IPS-18a (cell line): ENCODE results near the gene TMED6.
"Not testable (repeated sequence)": the region's sequence is repeated elsewhere in the genome, so short reads cannot be mapped to it uniquely, and the experiment has no call there.

Source experiments
- H3K27ac ChIP-seq: one replicate; pipeline ENCODE4 v1.5.1; 2013; ENCODE audit warnings: low read length
- H3K27me3 ChIP-seq: one replicate; pipeline ENCODE4 v1.6.1; 2013; ENCODE audit warnings: mild to moderate bottlenecking, low read length; ENCODE audit not compliant: control insufficient read depth, insufficient read depth
- H3K36me3 ChIP-seq: one replicate; pipeline ENCODE4 v1.6.1; 2013; ENCODE audit warnings: low read depth, low read length; ENCODE audit not compliant: control insufficient read depth
- H3K4me1 ChIP-seq: one replicate; pipeline ENCODE4 v1.6.1; 2013; ENCODE audit warnings: low read depth, low read length; ENCODE audit not compliant: control insufficient read depth
- H3K4me3 ChIP-seq: one replicate; pipeline ENCODE4 v1.5.1; 2013; ENCODE audit warnings: low read length
- H3K9ac ChIP-seq: one replicate; pipeline ENCODE4 v1.6.1; 2013; ENCODE audit warnings: mild to moderate bottlenecking, low read length, moderate library complexity
- H3K9me3 ChIP-seq: one replicate; pipeline ENCODE4 v1.6.1; 2013; ENCODE audit warnings: low read depth, low read length; ENCODE audit not compliant: control insufficient read depth

Gene TMED6

DNA sequence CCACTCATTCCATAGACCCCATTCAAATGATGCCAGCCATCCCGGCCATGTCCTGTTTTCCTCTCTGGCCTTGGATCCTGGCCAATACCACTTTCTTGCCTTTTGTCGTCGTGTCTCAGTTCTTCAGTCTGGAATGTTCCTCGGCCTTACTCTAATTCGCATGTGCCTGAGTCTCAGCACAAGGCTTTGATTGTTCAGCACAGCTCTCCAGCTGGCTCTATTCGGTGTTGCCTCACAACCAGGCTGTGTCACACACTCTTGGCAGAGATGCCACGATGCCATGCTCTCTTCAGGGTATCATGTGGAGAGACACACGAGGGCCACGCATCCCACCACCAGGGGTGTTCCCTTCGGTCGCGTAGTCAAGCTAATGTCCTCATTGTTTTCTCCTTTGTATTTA, 42.3 kb downstream of the TMED6 start:
- H3K27ac ChIP-seq, result no peak overlapping the region
- H3K36me3 ChIP-seq, result peaks cover 5% of the 10 kb centered on the region
- H3K9ac ChIP-seq, result no peak overlapping the region
- no peaks in the 10 kb centered on the region for H3K9me3 ChIP-seq
- H3K4me1 ChIP-seq, result peaks cover 3% of the 10 kb centered on the region
- H3K4me3 ChIP-seq, result no peak overlapping the region
- H3K27me3 ChIP-seq, result no peaks in the 10 kb centered on the region

DNA sequence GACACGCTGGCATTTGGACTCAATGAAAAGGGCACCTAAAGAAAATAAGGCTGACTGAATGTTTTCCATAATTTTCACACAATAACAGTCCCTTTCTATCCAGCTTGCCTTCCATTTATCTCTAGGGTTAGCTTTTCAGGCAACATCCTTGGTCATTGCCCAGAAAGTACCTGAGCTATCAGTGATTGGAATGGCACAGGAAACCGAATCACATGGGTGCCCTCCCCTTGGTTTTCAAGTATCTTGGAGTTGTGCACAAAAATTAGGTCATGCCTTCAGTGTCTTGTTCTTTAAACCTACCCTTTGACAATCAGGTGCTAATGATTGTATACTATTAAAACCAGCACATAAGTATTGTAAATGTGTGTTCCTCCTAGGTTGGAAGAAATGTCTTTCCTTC, 43.7 kb downstream of the TMED6 start:
- Histone ChIP-seq H3K27ac (no peak overlapping the region), H3K9ac (no peak overlapping the region), H3K27me3 (no peaks in the 10 kb centered on the region), H3K9me3 (no peaks in the 10 kb centered on the region), H3K4me1 (peaks cover 3% of the 10 kb centered on the region), H3K4me3 (no peak overlapping the region), H3K36me3 (peaks cover 4% of the 10 kb centered on the region)

DNA sequence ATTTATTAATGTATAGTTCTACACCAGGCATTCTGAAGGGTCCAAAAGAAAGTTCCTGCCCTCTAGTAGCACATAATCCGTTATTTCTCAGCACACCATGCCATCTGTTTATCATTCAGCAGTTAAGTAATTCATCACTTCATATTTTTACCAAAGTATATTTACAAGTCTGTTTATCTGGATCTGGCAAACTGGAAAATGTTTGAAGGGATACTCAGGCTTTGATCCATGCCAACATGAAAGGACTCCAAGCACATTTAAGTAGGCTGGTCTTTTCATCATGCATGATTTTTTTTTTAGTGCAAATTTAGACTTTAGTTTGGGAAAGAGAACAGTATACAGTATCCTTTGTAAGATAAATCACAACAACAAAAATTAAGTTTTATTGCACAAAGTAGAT, 44.5 kb downstream of the TMED6 start:
- Histone ChIP-seq H3K27ac (no peak overlapping the region), H3K4me3 (no peak overlapping the region), H3K27me3 (no peaks in the 10 kb centered on the region), H3K36me3 (peaks cover 4% of the 10 kb centered on the region), H3K9ac (no peak overlapping the region), H3K9me3 (no peaks in the 10 kb centered on the region), H3K4me1 (peaks cover under 1% of the 10 kb centered on the region)

DNA sequence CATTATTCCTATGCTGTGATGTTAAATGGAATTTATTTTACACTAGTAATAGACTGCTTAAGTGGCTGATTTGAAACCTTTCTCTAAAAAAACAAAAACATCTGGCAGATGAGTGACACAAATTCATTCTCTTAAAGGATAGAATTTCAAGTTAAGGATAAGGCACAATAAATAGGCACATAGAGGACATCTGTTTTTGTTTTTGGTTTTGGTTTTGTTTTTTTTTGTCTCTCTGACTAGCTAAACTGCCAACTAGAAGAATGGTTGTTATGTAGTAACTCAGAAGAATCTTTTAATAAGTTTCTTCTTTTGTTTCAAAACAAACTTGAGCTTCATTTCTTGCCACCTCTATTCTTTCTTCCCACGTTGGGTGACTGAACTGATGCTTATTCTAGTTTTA, 45.6 kb downstream of the TMED6 start:
- Histone ChIP-seq H3K36me3 (peaks cover 8% of the 10 kb centered on the region), H3K4me1 (no peaks in the 10 kb centered on the region), H3K27ac (no peak overlapping the region), H3K27me3 (no peaks in the 10 kb centered on the region), H3K9me3 (no peaks in the 10 kb centered on the region), H3K9ac (no peak overlapping the region), H3K4me3 (no peak overlapping the region)

DNA sequence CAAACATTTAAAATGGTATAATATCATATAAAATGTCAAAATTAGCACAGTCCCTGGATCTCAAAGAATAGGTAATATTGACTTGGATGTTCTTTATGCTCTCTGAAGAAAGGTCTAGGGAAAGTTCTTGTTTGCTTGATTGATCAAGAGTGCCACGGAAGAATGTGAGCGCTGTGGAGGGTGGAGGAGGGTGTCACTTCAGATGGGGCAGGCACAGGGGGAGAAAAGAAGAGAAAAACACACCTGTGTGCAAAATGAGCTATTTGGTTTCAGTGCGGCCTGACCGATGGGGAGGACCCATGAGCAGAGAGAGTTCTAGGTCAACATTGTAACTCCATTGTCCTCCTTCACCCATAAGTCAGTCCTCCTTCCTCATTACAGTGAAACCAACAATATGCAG, 49.3 kb downstream of the TMED6 start:
- H3K36me3 ChIP-seq, result peaks cover 12% of the 10 kb centered on the region
- no peak overlapping the region for H3K4me3 ChIP-seq
- H3K4me1 ChIP-seq, result no peaks in the 10 kb centered on the region
- no peaks in the 10 kb centered on the region for H3K9me3 ChIP-seq
- H3K9ac ChIP-seq, result no peak overlapping the region
- no peaks in the 10 kb centered on the region for H3K27me3 ChIP-seq
- no peak overlapping the region for H3K27ac ChIP-seq

DNA sequence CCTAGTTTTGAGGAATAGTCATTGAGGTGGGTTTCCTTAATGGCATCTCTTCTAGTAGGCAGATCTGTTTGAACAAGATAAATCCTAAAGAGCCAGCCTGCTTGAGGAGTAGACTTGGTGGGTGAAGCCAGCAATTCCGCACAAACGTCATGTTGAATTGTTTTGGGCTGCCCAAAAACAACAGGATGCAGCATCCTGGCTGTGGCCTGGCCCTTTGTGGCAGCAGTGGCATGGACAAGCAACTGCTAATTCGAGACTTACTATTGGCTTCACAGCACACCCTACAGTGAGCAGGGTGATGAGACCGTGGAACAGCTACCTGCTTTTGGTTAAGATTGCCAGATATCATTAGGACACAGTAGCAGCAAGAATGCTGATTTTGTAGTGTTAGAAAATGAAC, 49.7 kb downstream of the TMED6 start:
- Histone ChIP-seq H3K9ac (no peak overlapping the region), H3K4me1 (no peaks in the 10 kb centered on the region), H3K4me3 (no peak overlapping the region), H3K36me3 (peaks cover 12% of the 10 kb centered on the region), H3K9me3 (no peaks in the 10 kb centered on the region), H3K27ac (no peak overlapping the region), H3K27me3 (no peaks in the 10 kb centered on the region)

DNA sequence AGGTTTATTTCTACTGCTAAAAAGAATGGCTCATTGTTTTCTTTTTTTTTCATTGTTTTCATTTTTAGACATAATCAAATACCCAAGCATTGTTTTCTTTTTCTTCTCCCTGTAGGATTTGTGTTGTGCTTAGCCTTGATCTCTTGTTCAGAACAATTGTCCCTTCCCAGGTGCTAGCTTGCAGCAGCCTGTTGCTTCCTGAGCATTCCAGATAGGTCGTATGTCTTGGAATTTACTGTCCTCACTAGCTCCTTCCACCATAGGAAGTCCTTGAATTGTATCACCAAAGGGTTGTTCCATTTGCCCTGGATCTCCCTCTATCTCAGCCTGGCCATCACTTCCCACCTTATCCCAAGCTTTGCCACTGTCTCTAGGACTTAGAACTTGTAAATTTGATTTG, 50.4 kb downstream of the TMED6 start:
- Histone ChIP-seq H3K9me3 (no peaks in the 10 kb centered on the region), H3K4me1 (no peaks in the 10 kb centered on the region), H3K4me3 (no peak overlapping the region), H3K9ac (no peak overlapping the region), H3K27me3 (no peaks in the 10 kb centered on the region), H3K27ac (no peak overlapping the region), H3K36me3 (peaks cover 12% of the 10 kb centered on the region)

DNA sequence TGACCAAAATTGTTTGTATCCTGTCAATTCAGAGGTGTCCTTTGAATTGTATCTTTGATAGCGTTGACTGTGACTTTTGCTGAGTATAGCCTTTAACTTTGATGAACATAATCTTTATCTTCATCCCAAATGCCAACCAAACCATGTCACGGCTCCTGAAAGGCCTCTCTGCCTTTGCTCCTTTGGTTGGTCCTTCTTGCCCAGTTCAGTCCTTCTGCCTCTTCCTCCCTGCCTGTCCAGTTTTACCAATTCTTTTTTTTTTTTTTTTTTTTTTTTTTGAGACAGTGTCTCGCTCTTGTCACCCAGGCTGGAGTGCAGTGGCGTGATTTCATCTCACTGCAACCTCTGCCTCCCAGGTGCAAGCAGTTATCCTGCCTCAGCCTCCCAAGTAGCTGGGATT, 53.3 kb downstream of the TMED6 start:
- no peaks in the 10 kb centered on the region for H3K9me3 ChIP-seq
- no peak overlapping the region for H3K4me3 ChIP-seq
- H3K27me3 ChIP-seq, result no peaks in the 10 kb centered on the region
- no peak overlapping the region for H3K9ac ChIP-seq
- H3K4me1 ChIP-seq, result no peaks in the 10 kb centered on the region
- H3K27ac ChIP-seq, result no peak overlapping the region
- H3K36me3 ChIP-seq, result peaks cover 8% of the 10 kb centered on the region

DNA sequence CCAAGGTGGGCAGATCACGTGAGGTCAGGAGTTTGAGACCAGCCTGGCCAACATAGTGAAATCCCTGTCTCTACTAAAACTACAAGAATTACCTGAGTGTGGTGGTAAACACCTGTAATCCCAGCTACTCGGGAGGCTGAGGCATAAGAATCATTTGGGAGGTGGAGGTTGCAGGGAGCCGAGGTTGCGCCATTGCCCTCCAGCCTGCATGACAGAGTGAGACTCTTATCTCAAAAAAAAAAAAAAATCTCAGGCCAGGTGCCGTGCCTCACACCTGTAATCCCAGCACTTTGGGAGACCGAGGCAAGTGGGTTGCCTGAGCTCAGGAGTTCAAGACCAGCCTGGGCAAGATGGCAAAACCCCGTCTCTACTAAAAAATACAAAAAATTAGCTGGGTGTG, 54.8 kb downstream of the TMED6 start:
- not testable (repeated sequence) for H3K27ac ChIP-seq, H3K36me3 ChIP-seq, H3K27me3 ChIP-seq, H3K4me3 ChIP-seq, H3K4me1 ChIP-seq, H3K9ac ChIP-seq, H3K9me3 ChIP-seq

DNA sequence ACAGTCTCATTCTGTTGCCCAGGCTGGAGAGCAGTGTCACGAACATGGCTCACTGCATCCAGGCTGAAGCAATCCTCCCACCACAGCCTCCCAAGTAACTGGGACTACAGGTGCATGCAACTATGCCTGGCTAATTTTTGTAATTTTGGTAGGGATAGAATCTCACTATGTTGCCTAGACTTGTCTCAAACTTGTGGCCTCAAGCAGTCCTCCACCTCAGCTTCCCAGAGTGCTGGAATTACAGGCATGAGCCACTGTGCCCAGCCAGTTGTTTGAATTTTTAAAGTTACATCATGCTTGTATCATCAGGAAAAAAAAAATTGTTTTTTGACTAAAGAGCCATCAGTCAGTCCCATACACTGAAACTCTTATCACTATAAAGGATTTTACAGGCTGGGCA, 57.5 kb downstream of the TMED6 start:
- no peaks in the 10 kb centered on the region for H3K4me1 ChIP-seq
- no peaks in the 10 kb centered on the region for H3K9me3 ChIP-seq
- no peaks in the 10 kb centered on the region for H3K36me3 ChIP-seq
- no peak overlapping the region for H3K27ac ChIP-seq
- H3K9ac ChIP-seq, result no peak overlapping the region
- H3K27me3 ChIP-seq, result no peaks in the 10 kb centered on the region
- H3K4me3 ChIP-seq, result no peak overlapping the region

DNA sequence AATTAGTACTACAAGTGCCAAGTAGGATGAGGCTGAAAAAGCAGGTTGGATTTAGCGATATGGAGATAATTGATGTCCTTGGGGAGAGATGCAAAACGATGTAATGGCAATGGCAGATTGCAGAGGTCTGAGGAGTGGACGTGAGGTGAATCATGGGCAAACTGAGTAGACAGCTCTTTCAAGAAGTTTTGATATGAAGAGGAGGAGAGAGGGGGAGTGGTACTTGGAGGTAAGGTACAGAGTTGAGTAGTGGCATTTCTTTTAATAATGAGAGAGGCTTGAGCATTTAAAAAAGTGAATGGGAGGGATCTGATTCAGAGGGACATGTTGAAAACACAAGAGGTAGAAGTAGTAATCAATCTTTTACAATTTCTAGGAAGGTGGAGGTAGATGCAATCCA, 58.2 kb downstream of the TMED6 start:
- no peaks in the 10 kb centered on the region for H3K9me3 ChIP-seq
- no peak overlapping the region for H3K27ac ChIP-seq
- H3K27me3 ChIP-seq, result no peaks in the 10 kb centered on the region
- no peak overlapping the region for H3K4me3 ChIP-seq
- H3K4me1 ChIP-seq, result no peaks in the 10 kb centered on the region
- H3K36me3 ChIP-seq, result no peaks in the 10 kb centered on the region
- no peak overlapping the region for H3K9ac ChIP-seq
